NB4 (cell line): ENCODE data around the gene SGCA.

Experiments used
- DNase-seq: peaks from one replicate; pipeline ENCODE4 v3.0.0; 2010; ENCODE audit warnings: low read depth
- H3K4me3 ChIP-seq: one replicate; pipeline ENCODE4 v1.5.1; 2011; ENCODE audit warnings: mild to moderate bottlenecking, low read depth, low read length, moderate library complexity
- CTCF ChIP-seq: IDR thresholded peaks from one replicate; pipeline ENCODE4 v1.5.1; 2012; ENCODE audit warnings: low read depth, low read length
- MAX ChIP-seq: IDR thresholded peaks from 2 replicates; pipeline ENCODE4 v1.6.1; 2011; ENCODE audit warnings: low read depth, low read length
- MYC ChIP-seq: IDR thresholded peaks from 2 replicates; pipeline ENCODE4 v1.6.1; 2011; ENCODE audit warnings: low read depth, low read length
- POLR2A ChIP-seq: IDR thresholded peaks from 2 replicates; pipeline ENCODE4 v1.6.1; 2011; ENCODE audit warnings: mild to moderate bottlenecking; ENCODE audit not compliant: insufficient read length; ENCODE audit errors: extremely low read depth

SGCA gene

GRCh38 chr17:50173335-50173941 lies 7.6 kb downstream of the SGCA start:
- no peak overlapping the region for H3K4me3 ChIP-seq
- TF ChIP-seq POLR2A (no peak), CTCF (no peak), MAX (no peak), MYC (no peak)
- no peak for DNase-seq

- no peak for TF ChIP-seq CTCF
- TF ChIP-seq POLR2A, result no peak
- TF ChIP-seq MYC, result no peak
- TF ChIP-seq MAX, result no peak
- DNase-seq, result no peak
- H3K4me3 ChIP-seq, result no peak overlapping the region
Observed at GRCh38 chr17:50174444-50174843, 8.6 kb downstream of the SGCA start.

DNA sequence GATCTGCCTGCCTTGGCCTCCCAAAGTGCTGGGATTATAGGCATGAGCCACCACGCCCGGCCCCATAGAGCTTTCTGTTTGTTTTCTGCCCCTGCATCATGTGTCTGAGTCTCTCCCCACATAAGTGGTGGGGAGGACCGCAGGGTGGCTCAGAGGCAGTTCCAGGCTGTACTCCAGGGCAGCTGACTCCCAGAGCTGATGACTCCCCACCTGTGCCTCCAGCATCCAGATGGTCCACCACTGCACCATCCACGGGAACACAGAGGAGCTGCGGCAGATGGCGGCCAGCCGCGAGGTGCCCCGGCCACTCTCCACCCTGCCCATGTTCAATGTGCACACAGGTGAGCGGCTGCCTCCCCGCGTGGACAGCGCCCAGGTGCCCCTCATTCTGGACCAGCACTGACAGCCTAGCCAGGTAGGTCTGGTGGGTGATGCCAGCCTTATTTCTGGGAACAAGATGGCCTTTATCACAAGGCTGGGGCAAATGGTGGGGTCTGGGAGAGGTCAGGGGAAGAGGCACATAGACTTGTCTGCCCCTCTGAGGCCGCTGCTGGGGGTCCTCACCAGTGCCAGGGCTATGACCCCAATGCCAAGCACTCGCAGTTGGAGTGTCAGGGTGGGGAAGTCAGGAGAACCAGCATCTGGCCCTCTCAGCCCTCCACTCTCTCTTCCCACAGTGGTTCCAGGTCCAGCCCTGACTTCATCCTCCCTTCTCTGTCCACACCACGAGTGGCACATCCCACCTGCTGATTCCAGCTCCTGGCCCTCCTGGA lies 9.4 kb downstream of the SGCA start:
- TF ChIP-seq CTCF (no peak), POLR2A (no peak), MYC (no peak), MAX (no peak)
- no peak overlapping the region for H3K4me3 ChIP-seq
- no peak for DNase-seq

GRCh38 chr17:50176559-50177357 lies 11.0 kb downstream of the SGCA start:
- DNase-seq, result no peak
- TF ChIP-seq CTCF (no peak), MYC (no peak), POLR2A (no peak), MAX (no peak)
- no peak overlapping the region for H3K4me3 ChIP-seq

GRCh38 chr17:50177476-50177875 lies 11.7 kb downstream of the SGCA start:
- DNase-seq, result no peak
- no peak overlapping the region for H3K4me3 ChIP-seq
- TF ChIP-seq MYC (no peak), CTCF (no peak), MAX (no peak), POLR2A (no peak)
